CD14-positive monocyte (primary cell): ENCODE measurements around the gene VAV2. TPM values are rescaled to one million over a fixed set of nuclear protein-coding genes. Genes with fewer than 3 reads are reported as not detected.

ENCODE experiments used
- DNase-seq, 3 donors: peaks; one replicate each; pipeline ENCODE4 v3.0.0-alpha.2; 2011 to 2022
- H2AFZ ChIP-seq: 2 replicates; pipeline ENCODE4 v1.6.0; 2012; ENCODE audit warnings: mild to moderate bottlenecking, low read depth, low read length, inconsistent platforms; ENCODE audit not compliant: insufficient read depth, poor library complexity, severe bottlenecking
- H3K27ac ChIP-seq, 2 donors: 1 replicate in 1 of 2; 2 replicates in 1 of 2; pipeline ENCODE4 v1.5.1; 2012 to 2013; ENCODE audit warnings: low read length in 2 of 2, control low read depth in 1 of 2, inconsistent platforms in 1 of 2, low read depth in 1 of 2, mild to moderate bottlenecking in 1 of 2
- H3K27me3 ChIP-seq, 2 donors: one replicate each; pipeline versions ENCODE4 v1.6.0 to v1.6.1; 2011 to 2013; ENCODE audit warnings: low read length in 2 of 2; ENCODE audit not compliant: control insufficient read depth in 2 of 2, insufficient read depth in 2 of 2
- H3K36me3 ChIP-seq, 2 donors: replicated peaks in 1 of 2; 1 replicate in 1 of 2; 2 replicates in 1 of 2; pipeline versions ENCODE4 v1.5.1 to v1.6.1; 2012 to 2013; ENCODE audit warnings: low read length in 2 of 2, control low read depth in 1 of 2, inconsistent platforms in 1 of 2, mild to moderate bottlenecking in 1 of 2; ENCODE audit not compliant: insufficient read depth in 2 of 2, control insufficient read depth in 1 of 2
- H3K4me1 ChIP-seq, 2 donors: 1 replicate in 1 of 2; 2 replicates in 1 of 2; pipeline versions ENCODE4 v1.5.1 to v1.6.1; 2012 to 2013; ENCODE audit warnings: low read length in 2 of 2, control low read depth in 1 of 2, inconsistent platforms in 1 of 2, mild to moderate bottlenecking in 1 of 2, moderate library complexity in 1 of 2; ENCODE audit not compliant: insufficient read depth in 2 of 2, control insufficient read depth in 1 of 2
- H3K4me2 ChIP-seq: replicated peaks from 2 replicates; pipeline ENCODE3; 2012; ENCODE audit warnings: low read length, moderate library complexity, mild to moderate bottlenecking; ENCODE audit not compliant: poor library complexity, severe bottlenecking; ENCODE audit errors: extremely low read depth
- H3K4me3 ChIP-seq, 3 experiments: fragments of 200-600 bp in 1 of 3; sonication (generic) in 1 of 3; replicated peaks in 1 of 3; 1 replicate in 2 of 3; 2 replicates in 1 of 3; pipeline ENCODE4 v1.5.1; 2011 to 2013; ENCODE audit warnings: low read length in 3 of 3, mild to moderate bottlenecking in 3 of 3, control low read depth in 2 of 3, low read depth in 2 of 3, inconsistent platforms in 1 of 3, moderate library complexity in 1 of 3
- H3K79me2 ChIP-seq: 2 replicates; pipeline ENCODE4 v1.6.0; 2012; ENCODE audit warnings: mild to moderate bottlenecking, control low read depth, inconsistent platforms, low read length, moderate library complexity; ENCODE audit not compliant: insufficient read depth
- H3K9ac ChIP-seq: 2 replicates; pipeline ENCODE4 v1.6.0; 2017; ENCODE audit warnings: low read length, mild to moderate bottlenecking; ENCODE audit not compliant: insufficient read depth, poor library complexity, severe bottlenecking
- H3K9me3 ChIP-seq, 2 donors: replicated peaks in 1 of 2; 1 replicate in 1 of 2; 2 replicates in 1 of 2; pipeline versions ENCODE4 v1.5.1 to v1.6.1; 2012 to 2013; ENCODE audit warnings: low read length in 2 of 2, control low read depth in 1 of 2; ENCODE audit not compliant: control insufficient read depth in 1 of 2, insufficient read depth in 1 of 2
- H4K20me1 ChIP-seq: 2 replicates; pipeline ENCODE4 v1.6.0; 2012; ENCODE audit warnings: mild to moderate bottlenecking, low read length, control low read depth, moderate library complexity; ENCODE audit not compliant: insufficient read depth
- H3K27ac Mint-ChIP-seq, 7 donors: one replicate each; pipeline ENCODE4 v1.8.0; 2020; ENCODE audit warnings: mild to moderate bottlenecking in 7 of 7, mixed read lengths in 7 of 7, moderate library complexity in 6 of 7, inconsistent platforms in 2 of 7
- H3K27me3 Mint-ChIP-seq, 3 donors: one replicate each; pipeline ENCODE4 v1.8.0; 2021 to 2022; ENCODE audit warnings: low read depth in 3 of 3, mild to moderate bottlenecking in 3 of 3, mixed read lengths in 3 of 3, moderate library complexity in 3 of 3, inconsistent platforms in 1 of 3
- H3K36me3 Mint-ChIP-seq, 2 donors: one replicate each; pipeline ENCODE4 v1.8.0; 2020; ENCODE audit warnings: mixed read lengths in 2 of 2, inconsistent platforms in 1 of 2, mild to moderate bottlenecking in 1 of 2
- H3K4me1 Mint-ChIP-seq: one replicate; pipeline ENCODE4 v1.8.0; 2020; ENCODE audit warnings: mild to moderate bottlenecking, mixed read lengths
- H3K4me3 Mint-ChIP-seq, 2 donors: one replicate each; pipeline ENCODE4 v1.8.0; 2020; ENCODE audit warnings: mild to moderate bottlenecking in 2 of 2, mixed read lengths in 2 of 2, moderate library complexity in 1 of 2
- H3K9me3 Mint-ChIP-seq, 7 donors: one replicate each; pipeline ENCODE4 v1.8.0; 2020 to 2022; ENCODE audit warnings: mixed read lengths in 7 of 7, mild to moderate bottlenecking in 6 of 7, moderate library complexity in 6 of 7, inconsistent platforms in 2 of 7
- WGBS: methylation state at CpG from one replicate; pipeline ENCODE4 v1.1.5; 2013; ENCODE audit warnings: missing lambda C conversion rate; ENCODE audit not compliant: insufficient coverage; 5-methylcytosine and 5-hydroxymethylcytosine counted together
- intact Hi-C, 2 donors: fragments of 100-400 bp; cut with micrococcal nuclease; formaldehyde crosslinking; loops; one replicate each; pipeline versions ENCODE4 v1.15.0 to v1.15.1; 2023
- polyA plus RNA-seq, 3 donors: library from polyadenylated mRNA; depleted of rRNA in 1 of 3; unstranded in 2 of 3; stranded (reverse) in 1 of 3; fragments of 300-500 nt in 2 of 3; fragments of >200 nt in 1 of 3; fragmentation: Illumina TruSeq in 2 of 3; gene quantifications; 1 replicate in 2 of 3; 2 replicates in 1 of 3; pipeline ENCODE4 v1.2.3, GENCODE V29; 2012 to 2021
- TF ChIP-seq, protein P1 (sequence below): fragments of 200-600 bp; IDR thresholded peaks from one replicate; pipeline ENCODE4 v1.8.0; 2022; ENCODE audit warnings: antibody characterized with exemption, mild to moderate bottlenecking

VAV2 gene
- polyA plus RNA-seq, 3 donors, result 2.3 to 13.6 (median 2.3) TPM

DNA sequence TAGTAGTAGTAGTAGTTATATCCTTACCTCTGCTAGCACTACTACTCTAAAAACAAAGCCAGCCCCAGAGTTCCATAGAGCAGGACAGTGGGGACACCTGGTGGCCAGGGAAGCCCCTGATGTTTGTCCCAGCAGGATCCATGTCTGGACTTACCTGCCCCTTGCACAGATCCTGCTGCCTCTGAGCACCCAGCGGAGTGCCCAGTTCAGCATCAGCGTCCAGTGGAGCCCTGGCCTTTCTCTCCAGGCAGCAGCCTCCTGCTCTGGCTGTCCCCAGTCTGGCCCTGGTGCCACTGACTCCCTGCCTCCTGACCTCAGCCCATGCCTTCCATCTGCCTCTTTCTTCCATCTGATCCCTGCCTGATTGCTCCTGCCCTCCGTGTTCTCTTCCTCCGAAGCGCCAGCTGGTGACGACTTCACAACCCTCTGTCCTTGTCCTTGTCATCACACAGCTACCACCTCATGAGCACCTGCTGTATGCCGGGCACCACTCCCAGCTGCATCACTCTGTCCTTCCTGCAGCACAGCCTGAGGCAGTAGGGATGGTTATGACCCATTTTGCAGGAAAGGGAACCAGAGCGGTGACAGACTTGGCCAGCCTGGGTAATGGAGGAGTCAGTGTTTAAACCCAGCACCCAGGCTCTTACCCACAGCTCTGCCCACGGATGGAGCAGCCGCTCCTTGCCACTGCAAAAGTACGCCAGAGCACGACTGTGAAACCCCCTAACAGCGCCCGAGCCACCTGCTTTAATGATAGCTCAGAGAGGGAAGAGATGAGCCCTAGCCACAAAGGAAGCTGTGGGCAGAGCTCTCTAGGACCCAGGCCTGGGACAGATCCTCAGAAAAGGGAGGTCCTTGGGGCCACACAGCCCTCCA, 265.5 kb downstream of the VAV2 start:
- WGBS, result 47% methylated on average over 12 of the region's 14 CpGs

DNA sequence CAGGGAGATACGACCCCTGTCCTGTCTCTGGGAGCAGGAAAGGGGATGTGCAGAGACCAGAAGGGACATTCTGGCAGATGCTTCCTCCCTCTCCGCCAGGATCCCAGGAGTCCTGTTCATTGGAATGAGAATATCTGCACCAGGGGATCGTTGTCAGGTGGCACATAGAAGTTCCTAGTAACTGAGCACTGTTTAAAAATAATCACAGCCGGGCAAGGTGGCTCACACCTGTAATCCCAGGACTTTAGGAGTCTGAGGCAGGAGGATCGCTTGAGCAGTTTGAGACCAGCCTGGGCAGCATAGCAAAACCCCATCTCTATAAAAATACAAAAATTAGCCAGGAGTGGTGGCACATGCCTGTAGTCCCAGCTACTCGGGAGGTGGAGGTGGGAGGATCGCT, 266.2 kb downstream of the VAV2 start:
- TF ChIP-seq, protein P1, sequence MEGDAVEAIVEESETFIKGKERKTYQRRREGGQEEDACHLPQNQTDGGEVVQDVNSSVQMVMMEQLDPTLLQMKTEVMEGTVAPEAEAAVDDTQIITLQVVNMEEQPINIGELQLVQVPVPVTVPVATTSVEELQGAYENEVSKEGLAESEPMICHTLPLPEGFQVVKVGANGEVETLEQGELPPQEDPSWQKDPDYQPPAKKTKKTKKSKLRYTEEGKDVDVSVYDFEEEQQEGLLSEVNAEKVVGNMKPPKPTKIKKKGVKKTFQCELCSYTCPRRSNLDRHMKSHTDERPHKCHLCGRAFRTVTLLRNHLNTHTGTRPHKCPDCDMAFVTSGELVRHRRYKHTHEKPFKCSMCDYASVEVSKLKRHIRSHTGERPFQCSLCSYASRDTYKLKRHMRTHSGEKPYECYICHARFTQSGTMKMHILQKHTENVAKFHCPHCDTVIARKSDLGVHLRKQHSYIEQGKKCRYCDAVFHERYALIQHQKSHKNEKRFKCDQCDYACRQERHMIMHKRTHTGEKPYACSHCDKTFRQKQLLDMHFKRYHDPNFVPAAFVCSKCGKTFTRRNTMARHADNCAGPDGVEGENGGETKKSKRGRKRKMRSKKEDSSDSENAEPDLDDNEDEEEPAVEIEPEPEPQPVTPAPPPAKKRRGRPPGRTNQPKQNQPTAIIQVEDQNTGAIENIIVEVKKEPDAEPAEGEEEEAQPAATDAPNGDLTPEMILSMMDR, result no peak
- no peaks in the 10 kb centered on the region for H3K9me3 ChIP-seq
- DNase-seq, result no peak
- H3K4me1 ChIP-seq, result no peaks in the 10 kb centered on the region
- no peaks in the 10 kb centered on the region for H3K27me3 ChIP-seq
- H2AFZ ChIP-seq, result no peak overlapping the region
- H4K20me1 ChIP-seq, result no peaks in the 10 kb centered on the region
- H3K4me2 ChIP-seq, result no peak overlapping the region
- no peaks in the 10 kb centered on the region for H3K9me3 Mint-ChIP-seq
- H3K27ac ChIP-seq, result no peak overlapping the region
- intact Hi-C loops, result no loop called here
- no peak overlapping the region for H3K4me3 ChIP-seq
- no peak overlapping the region for H3K9ac ChIP-seq
- H3K79me2 ChIP-seq, result no peaks in the 10 kb centered on the region
- no peaks in the 10 kb centered on the region for H3K4me1 Mint-ChIP-seq
- H3K4me3 Mint-ChIP-seq, result no peak overlapping the region
- no peak overlapping the region for H3K27ac Mint-ChIP-seq
- H3K36me3 Mint-ChIP-seq, result no peaks in the 10 kb centered on the region
- WGBS, result 100% methylated on average over 1 of the region's 7 CpGs
- peaks cover 6% of the 10 kb centered on the region in 3 donors for H3K27me3 Mint-ChIP-seq
- H3K36me3 ChIP-seq, result no peaks in the 10 kb centered on the region

More for the DNA sequence above, 265.5 kb downstream of the VAV2 start:
- Mint-ChIP-seq H3K9me3 (no peaks in the 10 kb centered on the region), H3K27ac (no peak overlapping the region), H3K4me3 (no peak overlapping the region), H3K27me3 (peaks cover 2 to 6% (median 6%) of the 10 kb centered on the region in 3 donors), H3K36me3 (no peaks in the 10 kb centered on the region), H3K4me1 (no peaks in the 10 kb centered on the region)
- no peaks in the 10 kb centered on the region for H4K20me1 ChIP-seq
- no peaks in the 10 kb centered on the region for H3K9me3 ChIP-seq
- no peak overlapping the region for H3K27ac ChIP-seq
- no peak overlapping the region for H3K4me3 ChIP-seq
- no peak overlapping the region for H2AFZ ChIP-seq
- no peak overlapping the region for H3K9ac ChIP-seq
- H3K79me2 ChIP-seq, result no peaks in the 10 kb centered on the region
- no peaks in the 10 kb centered on the region for H3K36me3 ChIP-seq
- no peaks in the 10 kb centered on the region for H3K27me3 ChIP-seq
- intact Hi-C loops, result no loop called here
- no peak overlapping the region for H3K4me2 ChIP-seq
- H3K4me1 ChIP-seq, result no peaks in the 10 kb centered on the region
- DNase-seq, result no peak
- TF ChIP-seq, protein P1, result no peak
